GM18520 (cell line): ENCODE data around the gene KRTAP4-7.
"Not testable (repeated sequence)": the region's sequence is repeated elsewhere in the genome, so short reads cannot be mapped to it uniquely, and the experiment has no call there.

Source experiments
- ATAC-seq: cut with Tn5 transposase; IDR thresholded peaks from one replicate; pipeline ENCODE4 v1.9.1; 2021; ENCODE audit not compliant: unreplicated experiment

The KRTAP4-7 gene

DNA sequence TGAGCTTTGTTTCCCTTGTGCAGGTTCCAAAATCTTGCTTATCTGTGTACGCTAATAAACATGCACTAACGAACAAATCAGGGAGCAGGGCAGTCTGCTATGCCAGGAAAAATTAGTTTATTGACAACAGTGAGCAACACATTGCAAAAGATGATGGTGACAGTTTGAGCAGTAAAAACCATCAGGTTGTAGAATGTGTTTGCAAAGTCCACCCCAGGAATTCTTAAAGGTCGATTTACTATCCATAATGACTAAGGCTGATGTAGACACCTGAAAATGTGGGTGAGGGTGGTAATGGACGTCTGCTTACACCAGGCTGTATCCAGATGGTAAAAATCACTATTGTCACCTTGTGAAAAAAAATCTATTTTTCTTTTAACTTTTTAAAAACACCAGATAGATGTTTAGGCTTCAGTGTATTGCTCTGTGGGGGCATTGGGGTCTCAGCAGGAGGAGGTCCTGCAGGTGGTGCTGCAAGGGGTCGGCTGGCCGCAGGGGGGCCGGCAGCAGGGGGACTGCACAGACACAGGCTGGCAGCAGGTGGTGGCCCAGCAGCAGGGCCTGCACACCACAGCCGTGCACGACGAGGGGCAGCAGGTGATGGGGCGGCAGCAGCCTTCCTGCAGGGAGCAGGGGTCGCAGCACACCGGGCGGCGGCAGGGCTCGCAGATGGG, 18.8 kb upstream of the KRTAP4-7 start:
- ATAC-seq: not testable (repeated sequence)

DNA sequence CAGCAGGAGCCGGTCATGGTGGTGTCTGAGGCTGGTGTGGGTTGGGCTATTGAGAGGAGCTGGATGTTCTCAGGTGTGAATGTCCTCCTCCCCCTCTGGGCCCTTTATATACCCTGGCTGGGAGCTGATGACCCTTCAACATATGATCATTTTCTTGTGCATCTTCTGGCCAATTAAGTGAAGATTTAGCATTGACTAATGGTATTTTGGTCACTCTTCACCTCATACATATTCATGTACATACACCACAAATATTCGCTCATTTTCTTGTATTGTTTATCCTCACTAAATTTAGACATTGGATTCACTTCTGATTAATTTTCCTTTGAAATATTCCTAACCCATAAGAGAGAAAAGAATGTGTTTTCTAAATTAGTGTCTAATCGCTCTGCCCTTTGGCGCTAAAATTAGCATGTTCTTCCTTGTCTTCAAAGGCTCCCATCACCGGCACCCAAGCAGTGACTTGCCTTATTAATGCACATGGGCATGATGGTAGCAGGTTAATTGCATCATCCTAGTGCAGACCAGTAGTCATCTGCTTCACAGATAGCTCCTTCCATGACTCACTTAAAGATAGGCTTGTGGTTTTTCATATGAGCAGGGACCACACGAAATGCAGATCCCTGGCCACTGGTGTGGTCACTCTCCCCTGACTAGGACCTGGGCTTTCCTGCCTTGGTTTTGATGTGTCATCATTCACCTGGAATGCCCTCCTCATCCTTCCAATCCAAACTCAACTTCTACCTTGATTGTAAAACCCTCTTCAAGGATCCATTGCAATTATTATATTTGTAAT, 17.9 kb upstream of the KRTAP4-7 start, which contains the start of gene KRTAP2-4:
Gene KRTAP2-4 (minus strand): TSS at position 51 of the 796 bp plus-strand sequence. CDS start 34 bp downstream, at position 17.
- ATAC-seq: no peak

DNA sequence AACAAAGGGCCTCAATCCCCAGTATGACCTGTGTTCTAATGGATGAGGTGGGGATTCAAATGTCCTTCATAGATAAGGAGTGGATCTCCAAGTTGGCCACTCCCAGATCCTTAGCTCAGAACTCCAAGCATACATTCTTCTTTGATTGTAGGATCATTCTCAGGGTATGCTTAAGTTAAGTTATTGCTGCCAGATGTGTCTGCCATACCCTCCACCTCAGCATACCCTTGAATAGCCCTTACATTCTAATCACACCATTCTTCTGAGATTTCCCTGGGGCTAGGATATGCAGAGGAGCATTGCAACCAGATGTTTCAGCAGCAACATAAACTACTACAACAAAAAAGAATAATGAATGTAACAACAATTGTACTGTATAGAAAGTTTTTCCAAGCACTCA, 16.7 kb upstream of the KRTAP4-7 start:
- no peak for ATAC-seq

DNA sequence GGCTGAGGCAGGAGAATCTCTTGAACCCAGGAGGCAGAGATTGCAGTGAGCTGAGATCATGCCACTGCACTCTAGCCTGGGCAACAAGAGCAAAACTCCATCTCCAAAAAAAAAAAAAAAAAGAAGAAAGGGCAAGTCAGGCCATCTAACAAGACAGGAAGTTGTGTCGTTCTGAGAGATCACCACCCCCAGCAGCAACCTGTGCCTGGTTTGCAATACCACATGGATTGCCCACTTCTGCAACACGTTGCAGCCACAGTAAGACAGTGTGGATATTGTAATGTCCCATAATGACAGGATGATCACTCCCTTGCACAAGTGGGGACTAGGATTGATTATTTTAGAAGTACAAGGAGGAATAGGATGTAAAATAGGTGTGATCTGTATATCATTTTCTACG, 14.9 kb upstream of the KRTAP4-7 start:
- no peak for ATAC-seq

DNA sequence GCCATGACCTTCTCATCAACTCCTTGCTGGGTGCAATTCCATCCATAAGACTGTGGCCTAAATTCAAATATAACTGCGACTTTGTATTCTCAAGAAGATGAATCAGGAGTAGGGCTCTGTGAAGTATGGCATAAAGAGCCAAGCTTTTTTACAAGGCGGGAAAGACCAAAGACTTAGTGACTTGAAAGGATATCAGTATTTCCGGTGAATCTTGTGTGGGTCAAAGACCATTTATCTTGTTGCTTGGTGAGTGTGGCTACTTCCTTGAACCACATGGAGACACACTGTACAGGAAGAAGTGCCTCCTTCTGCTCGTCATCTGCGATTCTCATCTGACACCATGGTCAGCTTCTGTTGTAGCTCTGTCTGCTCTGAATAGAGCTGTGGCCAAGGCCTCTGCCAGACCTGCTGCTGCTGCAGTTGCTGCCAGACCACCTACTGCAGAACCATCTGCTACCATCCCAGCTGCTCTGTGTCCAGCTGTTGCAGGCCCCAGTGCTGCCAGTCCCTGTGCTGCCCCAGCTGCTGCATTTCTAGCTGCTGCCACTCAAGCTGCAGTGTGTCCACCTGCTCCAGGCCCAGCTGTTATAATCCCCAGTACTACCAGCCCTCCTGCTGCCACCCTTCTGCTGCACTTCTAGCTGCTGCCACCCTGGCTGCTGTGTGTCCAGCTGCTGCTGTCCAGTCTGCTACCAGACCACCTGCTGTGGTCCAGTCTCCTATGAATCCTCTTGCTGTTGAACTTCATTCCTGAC, 12.2 kb upstream of the KRTAP4-7 start:
- no peak for ATAC-seq

DNA sequence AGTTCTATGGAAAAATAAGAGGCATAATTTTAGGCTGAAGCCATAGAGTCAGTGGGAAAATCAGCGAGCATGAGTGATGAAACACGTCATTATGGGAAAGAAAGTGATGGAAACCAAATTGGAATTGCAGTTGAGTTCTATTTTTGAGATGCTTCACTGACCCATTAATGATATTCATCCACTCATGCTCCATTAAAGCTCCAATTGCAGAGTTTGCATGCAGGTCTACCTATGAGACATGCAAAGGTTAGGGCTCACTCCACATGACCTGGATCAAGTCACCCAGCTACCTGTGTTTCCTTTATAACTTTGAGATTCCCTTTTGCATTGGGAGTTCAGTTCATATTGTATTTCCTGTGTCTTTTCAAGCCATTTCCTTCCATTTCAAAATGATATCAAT, 10.3 kb upstream of the KRTAP4-7 start:
- no peak for ATAC-seq

DNA sequence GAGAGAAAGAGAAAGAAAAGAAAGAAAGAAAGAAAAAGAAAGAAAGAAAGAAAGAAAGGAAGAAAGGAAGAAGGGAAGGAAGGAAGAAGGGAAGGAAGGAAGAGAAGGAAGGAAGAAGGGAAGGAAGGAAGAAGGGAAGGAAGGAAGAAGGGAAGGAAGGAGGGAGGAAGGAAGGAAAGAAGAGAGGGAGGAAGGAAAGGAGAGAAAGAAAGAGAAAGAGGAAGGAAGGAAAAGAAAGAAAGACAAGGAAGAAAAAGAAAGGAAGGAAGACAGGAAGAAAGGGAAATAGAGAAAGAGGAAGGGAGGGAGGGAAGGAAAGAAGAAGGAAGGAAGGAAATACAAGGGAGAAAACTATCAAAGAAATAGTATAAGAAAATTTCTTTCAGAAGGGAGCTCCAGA, 7.2 kb upstream of the KRTAP4-7 start:
- no peak for ATAC-seq

DNA sequence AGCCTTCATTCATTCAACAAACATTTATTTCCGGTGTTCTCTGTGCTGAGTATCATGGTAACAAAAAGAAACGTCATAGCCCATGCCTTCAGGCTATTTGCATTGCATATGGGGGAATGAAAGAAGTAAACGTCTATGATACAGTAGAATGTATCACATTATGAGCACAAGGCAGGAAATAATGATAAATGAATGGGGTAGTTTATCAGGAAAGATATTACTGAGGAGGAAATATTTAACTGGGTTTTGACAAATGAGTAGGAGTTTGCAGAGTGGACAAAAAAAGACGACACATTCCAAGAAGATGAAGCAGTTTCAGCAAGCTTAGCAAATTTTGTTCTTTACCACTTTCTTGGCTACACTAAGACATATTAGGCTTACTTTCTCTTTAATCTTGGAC, 1.3 kb upstream of the KRTAP4-7 start:
- ATAC-seq: no peak

DNA sequence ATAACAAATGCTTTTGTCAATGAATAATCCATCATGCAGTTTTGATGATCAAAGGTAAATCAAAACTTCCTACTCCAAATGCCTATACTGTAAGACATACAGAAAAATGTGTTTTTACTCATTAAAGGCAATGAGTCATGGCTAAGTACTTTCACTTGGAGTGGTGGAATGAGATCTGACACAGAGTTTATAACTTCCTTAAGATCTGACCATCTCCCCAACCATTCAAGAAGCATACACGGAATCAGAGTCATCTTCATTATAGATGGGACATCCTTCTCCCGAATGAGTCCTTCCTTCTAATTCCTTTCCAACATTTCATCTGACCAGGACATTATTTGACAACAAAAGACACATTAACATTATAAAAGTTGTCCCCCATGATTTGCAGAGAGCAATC, 523 bp upstream of the KRTAP4-7 start:
- ATAC-seq: not testable (repeated sequence)

DNA sequence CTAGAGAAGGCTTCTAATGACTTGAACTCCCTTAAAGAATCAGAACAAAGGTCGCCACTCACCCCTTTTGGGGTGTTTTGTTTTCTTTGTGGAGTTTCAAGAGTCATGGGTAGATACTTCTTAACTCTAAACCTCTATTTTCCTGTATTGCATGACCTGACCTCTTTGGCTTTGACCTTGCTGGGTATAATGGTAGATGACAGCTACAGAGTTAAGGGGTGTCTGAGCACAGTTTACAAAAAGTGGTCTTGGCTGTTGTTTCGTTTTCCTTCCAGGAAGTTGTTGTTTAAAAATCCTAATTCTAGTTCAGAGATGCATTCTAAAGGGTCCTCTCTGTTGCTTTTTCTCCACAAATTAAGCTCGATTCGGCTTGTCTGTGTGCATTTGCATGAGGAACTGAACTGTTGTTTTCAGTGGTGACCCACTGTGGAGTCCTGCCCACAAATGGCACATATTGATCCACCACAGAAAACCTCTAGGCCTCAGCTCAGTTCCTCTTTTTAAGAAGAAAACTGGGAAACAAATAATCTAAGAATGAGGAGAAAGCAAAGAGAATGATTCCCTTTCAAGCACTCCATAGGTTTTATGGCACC, 4.9 kb downstream of the KRTAP4-7 start:
- ATAC-seq: not testable (repeated sequence)

DNA sequence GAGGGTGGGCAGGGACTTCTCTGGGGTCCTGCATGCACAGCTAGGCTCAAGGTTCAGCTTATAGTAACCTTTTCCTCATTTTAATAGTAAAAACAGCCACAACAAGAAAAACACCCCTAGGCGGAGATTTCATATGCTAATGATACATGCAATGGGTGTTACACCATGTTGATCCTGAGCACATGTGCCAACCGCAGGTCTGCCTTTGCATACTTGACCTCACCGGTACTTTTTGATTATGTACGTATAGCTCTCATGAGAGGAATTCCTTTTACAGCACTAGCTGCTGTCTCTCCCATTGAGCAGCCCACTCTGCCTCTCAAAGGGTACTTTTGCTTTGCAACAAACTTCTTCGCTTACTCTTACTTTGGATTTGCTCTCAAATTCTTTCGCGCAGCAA, 12.1 kb downstream of the KRTAP4-7 start:
- no peak for ATAC-seq

DNA sequence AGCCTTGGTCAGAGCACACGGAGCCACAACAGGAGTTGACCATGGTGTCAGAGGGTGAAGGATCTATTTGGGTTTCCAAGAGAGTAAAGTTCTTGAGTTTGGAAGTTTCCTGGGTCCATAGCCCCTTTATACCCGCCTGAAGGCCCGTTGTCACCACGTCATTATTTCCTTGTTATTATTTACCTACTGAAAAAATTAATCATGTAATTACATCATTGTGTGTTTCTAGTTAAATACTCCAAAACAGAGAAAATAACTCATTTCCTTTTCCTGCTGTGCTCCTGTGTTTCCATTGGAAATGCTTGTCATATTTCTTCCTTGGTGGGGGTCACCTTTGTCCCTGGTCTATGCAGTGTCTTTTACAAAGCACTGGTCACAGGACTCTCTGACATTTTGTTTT, 14.1 kb downstream of the KRTAP4-7 start, which contains the start of gene KRTAP4-8:
Gene KRTAP4-8 (minus strand): TSS at position 101 of the 400 bp plus-strand sequence. CDS start 58 bp downstream, at position 43.
- no peak for ATAC-seq

DNA sequence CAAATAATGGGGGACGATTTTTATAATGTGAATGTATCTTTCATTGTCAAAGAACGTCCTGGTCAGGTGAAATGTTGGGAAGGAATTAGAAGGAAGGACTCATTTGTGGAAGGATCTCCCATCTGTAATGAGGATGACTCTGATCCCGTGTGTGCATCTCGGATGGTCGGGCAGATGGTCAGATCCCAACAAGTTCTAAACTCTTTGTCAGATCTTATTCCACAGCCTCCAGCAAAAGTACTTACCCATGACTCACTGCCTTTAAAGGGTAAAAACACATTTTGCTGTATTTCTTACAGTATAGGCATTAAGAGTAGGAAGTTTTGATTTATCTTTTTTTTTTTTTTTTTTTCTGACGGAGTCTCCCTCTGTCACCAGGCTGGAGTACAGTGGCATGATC, 14.5 kb downstream of the KRTAP4-7 start:
- ATAC-seq: no peak

DNA sequence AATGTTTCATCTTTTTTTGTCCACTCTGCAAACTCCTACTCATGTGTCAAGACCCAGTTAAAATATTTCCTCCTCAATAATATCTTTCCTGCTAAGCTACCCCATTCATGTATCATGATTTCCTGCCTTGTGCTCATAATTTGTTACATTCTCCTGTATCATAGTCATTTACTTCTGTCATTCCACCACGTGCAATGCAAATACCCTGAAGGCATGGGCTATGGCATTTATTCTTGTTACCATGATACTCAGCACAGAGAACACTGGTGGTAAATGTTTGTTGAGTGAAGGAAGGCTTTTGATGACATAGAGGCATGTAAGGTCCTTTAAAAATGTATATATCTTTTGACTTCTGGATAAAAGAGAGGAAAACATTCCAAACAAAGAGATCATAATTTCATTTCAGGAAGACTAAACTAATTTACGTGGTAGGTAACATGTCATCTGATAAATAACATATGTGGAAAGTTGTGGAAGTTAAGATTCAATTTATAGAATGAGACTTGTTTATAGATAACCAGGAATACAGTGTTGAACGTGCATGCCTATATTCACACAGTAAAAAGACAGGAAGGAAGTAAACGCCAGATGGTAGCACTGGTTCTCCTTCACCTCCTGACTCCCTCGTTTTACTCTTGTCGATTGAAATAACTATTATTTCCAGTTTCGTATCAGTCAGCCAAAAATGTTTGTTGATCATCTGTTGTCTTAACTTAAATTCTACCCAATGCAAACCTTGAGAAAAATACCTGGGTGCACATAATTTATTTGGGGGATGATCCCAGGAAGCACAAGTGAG, 15.9 kb downstream of the KRTAP4-7 start:
- not testable (repeated sequence) for ATAC-seq

DNA sequence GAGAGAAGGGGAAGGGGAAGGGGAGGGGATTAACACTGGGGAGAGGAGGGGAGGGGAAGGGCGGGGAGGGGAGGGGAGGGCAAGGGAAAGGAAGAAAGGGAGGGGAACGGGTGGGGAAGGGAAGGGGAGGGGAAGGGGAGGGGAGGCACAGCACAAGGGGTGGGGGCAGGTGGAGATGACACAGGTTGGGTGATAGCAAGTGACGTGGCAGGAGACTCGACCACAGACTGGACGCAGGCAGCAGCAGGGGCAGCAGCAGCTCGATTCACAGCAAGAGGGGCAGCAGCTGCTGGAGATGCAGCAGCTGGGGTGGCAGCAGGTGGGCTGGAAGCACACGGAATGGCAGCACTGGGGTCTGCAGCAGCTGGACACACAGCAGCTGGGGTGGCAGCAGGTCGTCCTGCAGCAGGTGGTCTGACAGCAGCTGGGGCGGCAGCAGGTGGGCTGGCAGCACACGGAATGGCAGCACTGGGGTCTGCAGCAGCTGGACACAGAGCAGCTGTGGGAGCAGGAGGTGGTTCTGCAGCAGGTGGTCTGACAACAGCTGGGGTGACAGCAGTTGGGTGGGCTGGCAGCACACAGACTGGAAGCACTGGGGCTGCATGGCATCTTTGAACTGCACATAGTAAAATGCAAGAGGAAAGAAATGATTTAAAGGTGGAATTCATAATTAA, 17.8 kb downstream of the KRTAP4-7 start, which contains the start of gene KRTAP4-16:
Gene KRTAP4-16 (minus strand): TSS at position 624 of the 674 bp plus-strand sequence. CDS start 0 bp downstream, at position 624.
- ATAC-seq: no peak

DNA sequence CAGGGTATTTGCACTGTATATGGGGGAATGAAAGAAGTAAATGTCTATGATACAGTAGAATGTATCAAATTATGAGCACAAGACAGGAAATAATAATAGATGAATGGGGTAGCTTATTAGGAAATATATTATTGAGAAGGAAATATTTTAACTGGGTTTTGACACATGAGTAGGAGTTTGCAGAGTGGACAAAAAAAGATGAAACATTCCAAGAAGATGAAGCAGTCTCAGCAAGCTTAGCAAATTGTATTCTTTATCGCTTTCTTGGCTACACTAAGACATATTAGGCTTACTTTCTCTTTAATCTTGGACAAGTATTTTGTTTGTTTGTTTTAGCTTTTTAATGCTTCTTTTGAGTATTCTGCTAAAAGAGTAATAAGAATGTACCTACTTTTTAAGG, 19.9 kb downstream of the KRTAP4-7 start:
- no peak for ATAC-seq

DNA sequence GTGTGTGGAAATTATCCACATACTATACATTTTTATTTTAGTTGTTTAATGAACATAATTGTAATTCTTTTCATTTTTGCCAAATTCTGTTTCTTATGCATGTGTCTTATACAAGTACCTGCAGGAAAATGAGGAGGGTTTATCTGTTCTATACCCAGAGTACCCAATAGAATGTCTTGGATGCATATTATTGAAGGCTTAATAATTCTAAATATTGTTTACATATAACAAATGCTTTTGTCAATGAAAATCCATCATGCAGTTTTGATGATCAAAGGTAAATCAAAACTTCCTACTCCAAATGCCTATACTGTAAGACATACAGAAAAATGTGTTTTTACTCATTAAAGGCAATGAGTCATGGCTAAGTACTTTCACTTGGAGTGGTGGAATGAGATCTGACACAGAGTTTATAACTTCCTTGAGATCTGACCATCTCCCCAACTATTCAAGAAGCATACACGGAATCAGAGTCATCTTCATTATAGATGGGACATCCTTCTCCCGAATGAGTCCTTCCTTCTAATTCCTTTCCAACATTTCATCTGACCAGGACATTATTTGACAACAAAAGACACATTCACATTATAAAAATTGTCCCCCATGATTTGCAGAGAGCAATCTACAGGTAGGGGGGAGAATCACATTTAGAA, 20.6 kb downstream of the KRTAP4-7 start:
- ATAC-seq: not testable (repeated sequence)

DNA sequence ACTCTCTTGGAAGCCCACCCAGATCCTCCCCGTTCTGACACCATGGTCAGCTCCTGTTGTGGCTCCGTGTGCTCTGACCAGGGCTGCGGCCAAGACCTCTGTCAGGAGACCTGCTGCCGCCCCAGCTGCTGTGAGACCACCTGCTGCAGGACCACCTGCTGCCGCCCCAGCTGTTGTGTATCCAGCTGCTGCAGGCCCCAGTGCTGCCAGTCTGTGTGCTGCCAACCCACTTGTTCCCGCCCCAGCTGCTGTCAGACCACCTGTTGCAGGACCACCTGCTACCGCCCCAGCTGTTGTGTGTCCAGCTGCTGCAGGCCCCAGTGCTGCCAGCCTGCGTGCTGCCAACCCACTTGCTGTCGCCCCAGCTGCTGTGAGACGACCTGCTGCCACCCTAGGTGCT, 21.4 kb downstream of the KRTAP4-7 start, which contains the start of gene KRTAP4-9:
Gene KRTAP4-9 (plus strand): TSS at position 43 of the 400 bp plus-strand sequence. CDS start 0 bp downstream, at position 43.
- ATAC-seq: not testable (repeated sequence)

DNA sequence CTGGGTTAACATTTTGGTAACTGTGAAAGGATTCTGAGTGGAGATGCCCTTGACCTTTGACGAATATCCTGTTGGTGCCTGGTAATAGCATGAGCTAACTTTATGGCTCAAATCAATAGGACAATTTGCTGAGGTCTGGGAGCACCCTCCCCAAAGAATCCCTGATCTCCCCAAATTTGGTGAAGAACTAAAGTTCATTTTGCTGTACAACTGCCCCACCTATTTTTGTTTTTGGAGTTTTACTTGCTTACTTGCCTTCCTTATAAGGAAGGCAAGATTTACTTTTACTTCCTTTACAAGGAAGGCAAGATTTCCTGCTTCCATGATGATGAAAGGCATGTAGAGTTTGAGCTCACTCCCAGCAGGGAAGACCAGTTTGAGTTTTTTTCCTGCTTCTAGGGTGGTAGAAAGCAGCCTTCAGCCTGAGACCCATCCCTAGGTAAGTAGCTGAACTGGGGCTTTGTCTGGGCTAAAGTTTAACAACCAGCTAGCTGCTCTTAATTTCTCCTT, 24.0 kb downstream of the KRTAP4-7 start:
- no peak for ATAC-seq
